Osteoblast (primary cell): ENCODE measurements around the gene PHF24. TPM values are rescaled to one million over a fixed set of nuclear protein-coding genes. Genes with fewer than 3 reads are reported as not detected.
"Not testable (repeated sequence)": the region's sequence is repeated elsewhere in the genome, so short reads cannot be mapped to it uniquely, and the experiment has no call there.

Source experiments
- DNase-seq: peaks from one replicate; pipeline ENCODE4 v3.0.0; 2011; ENCODE audit warnings: low spot score, mixed read lengths; ENCODE audit not compliant: insufficient read length; ENCODE audit errors: missing footprints
- H2AFZ ChIP-seq: 2 replicates; pipeline ENCODE4 v1.6.0; 2011; ENCODE audit warnings: mild to moderate bottlenecking, low read length
- H3K27ac ChIP-seq: 2 replicates; pipeline ENCODE4 v1.5.1; 2011; ENCODE audit warnings: mild to moderate bottlenecking, low read depth, low read length, moderate library complexity
- H3K27me3 ChIP-seq: 2 replicates; pipeline ENCODE4 v1.6.0; 2012; ENCODE audit warnings: mild to moderate bottlenecking, control low read depth, inconsistent platforms, low read length, moderate library complexity; ENCODE audit not compliant: insufficient read depth
- H3K36me3 ChIP-seq: 2 replicates; pipeline ENCODE4 v1.5.1; 2011; ENCODE audit warnings: mild to moderate bottlenecking, low read length, control low read depth, moderate library complexity; ENCODE audit not compliant: insufficient read depth
- H3K4me1 ChIP-seq: 2 replicates; pipeline ENCODE4 v1.5.1; 2011; ENCODE audit warnings: mild to moderate bottlenecking, low read length, control low read depth, moderate library complexity; ENCODE audit not compliant: insufficient read depth
- H3K4me2 ChIP-seq: 2 replicates; pipeline ENCODE4 v1.6.0; 2011; ENCODE audit warnings: mild to moderate bottlenecking, low read length; ENCODE audit not compliant: insufficient read depth
- H3K4me3 ChIP-seq: fragments of 200-600 bp; sonication (generic); 3 replicates; pipeline ENCODE4 v1.5.1; 2012; ENCODE audit warnings: mild to moderate bottlenecking, low read length, inconsistent platforms; ENCODE audit not compliant: insufficient read depth
- H3K79me2 ChIP-seq: 2 replicates; pipeline ENCODE4 v1.6.0; 2012; ENCODE audit warnings: mild to moderate bottlenecking, low read length, control low read depth, inconsistent platforms; ENCODE audit not compliant: insufficient read depth
- H3K9me3 ChIP-seq: 2 replicates; pipeline ENCODE4 v1.5.1; 2011; ENCODE audit warnings: low read depth, low read length, control low read depth
- H4K20me1 ChIP-seq: 2 replicates; pipeline ENCODE4 v1.6.0; 2012; ENCODE audit warnings: mild to moderate bottlenecking, low read length, control low read depth; ENCODE audit not compliant: insufficient read depth
- CTCF ChIP-seq: IDR thresholded peaks from 2 replicates; pipeline ENCODE4 v1.5.1; 2011; ENCODE audit warnings: mild to moderate bottlenecking, low read depth, low read length, moderate library complexity; ENCODE audit errors: extremely low read depth
- total RNA-seq: library from RNA; depleted of rRNA; stranded (reverse); fragments of >200 nt; gene quantifications from 2 replicates; pipeline ENCODE4 v1.2.3, GENCODE V29; 2012

The PHF24 gene
- total RNA-seq, 1 donor: not detected

GRCh38 chr9:35010351-35010958, 52.4 kb downstream of the PHF24 start:
- Histone ChIP-seq H3K27ac (no peak overlapping the region), H3K4me1 (no peaks in the 10 kb centered on the region), H3K36me3 (peaks cover 36% of the 10 kb centered on the region), H4K20me1 (no peaks in the 10 kb centered on the region), H3K79me2 (no peaks in the 10 kb centered on the region), H2AFZ (no peak overlapping the region), H3K9me3 (peaks cover 6% of the 10 kb centered on the region), H3K4me3 (no peak overlapping the region), H3K4me2 (no peak overlapping the region), H3K27me3 (no peaks in the 10 kb centered on the region)
- no peak for DNase-seq
- TF ChIP-seq CTCF: no peak

DNA sequence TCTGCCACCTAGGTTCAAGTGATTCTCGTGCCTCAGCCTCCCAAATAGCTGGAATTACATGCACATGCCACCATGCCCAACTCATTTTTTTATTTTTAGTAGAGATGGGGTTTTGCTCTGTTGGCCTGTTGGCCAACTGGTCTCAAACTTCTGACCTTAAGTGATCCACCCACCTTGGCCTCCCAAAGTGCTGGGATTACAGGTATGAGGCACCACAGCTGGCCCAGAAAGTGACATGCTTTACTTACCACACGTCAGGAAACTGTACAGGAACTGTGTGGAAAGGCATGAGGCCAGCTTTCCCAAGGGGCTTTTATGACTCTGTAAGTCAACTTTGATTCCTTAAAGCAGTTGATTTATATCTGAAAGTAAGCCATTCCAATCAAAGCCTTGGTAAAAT, 56.4 kb downstream of the PHF24 start:
- no peaks in the 10 kb centered on the region for H3K27me3 ChIP-seq
- H3K4me1 ChIP-seq: no peaks in the 10 kb centered on the region
- peaks cover 6% of the 10 kb centered on the region for H3K9me3 ChIP-seq
- no peaks in the 10 kb centered on the region for H4K20me1 ChIP-seq
- no peak for DNase-seq
- no peak overlapping the region for H2AFZ ChIP-seq
- H3K27ac ChIP-seq: no peak overlapping the region
- no peaks in the 10 kb centered on the region for H3K79me2 ChIP-seq
- H3K4me2 ChIP-seq: no peak overlapping the region
- peaks cover 36% of the 10 kb centered on the region for H3K36me3 ChIP-seq
- no peak for TF ChIP-seq CTCF
- H3K4me3 ChIP-seq: no peak overlapping the region

DNA sequence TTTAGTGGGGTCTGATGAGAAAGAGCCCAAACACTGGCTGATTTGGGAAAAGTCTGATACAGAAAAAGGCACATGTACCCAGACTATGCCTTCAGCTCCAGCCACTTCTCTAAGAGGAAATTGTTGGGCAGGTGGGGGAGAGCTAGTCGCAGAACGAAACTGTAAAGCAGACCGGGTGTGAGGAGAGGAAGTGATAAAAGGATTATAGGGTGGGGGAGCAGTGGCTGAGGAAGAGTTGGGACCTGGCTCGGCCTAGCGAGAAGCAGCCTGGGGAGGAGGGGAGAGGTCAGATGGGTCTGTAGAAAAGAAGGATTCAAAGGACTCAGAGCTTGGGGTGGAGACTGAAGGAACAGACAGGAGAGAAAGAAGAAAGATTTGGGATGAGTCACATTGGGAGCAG, 65.4 kb downstream of the PHF24 start:
- not testable (repeated sequence) for H2AFZ ChIP-seq, H3K79me2 ChIP-seq, DNase-seq

DNA sequence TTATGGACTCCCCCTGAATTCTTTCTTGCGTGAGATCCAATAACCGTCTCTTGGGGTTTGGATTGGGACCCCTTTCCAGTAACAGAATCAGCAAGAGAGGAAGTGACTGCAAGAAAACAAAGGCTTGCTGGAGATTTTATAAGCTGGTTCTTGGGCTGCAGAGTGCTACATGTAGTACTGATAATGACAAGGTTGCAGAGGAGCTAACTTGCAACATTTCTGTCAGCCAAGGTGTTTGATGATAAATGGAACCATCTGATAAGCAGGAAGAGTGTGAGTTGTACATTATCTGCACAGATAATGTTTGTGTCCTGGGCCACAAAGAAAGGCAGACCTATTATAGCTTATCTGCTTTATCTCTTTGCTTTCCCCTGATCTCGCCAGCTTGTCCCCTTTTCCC, 68.6 kb downstream of the PHF24 start:
- Histone ChIP-seq H3K4me1 (peaks cover 16% of the 10 kb centered on the region), H3K36me3 (peaks cover 5% of the 10 kb centered on the region), H4K20me1 (no peaks in the 10 kb centered on the region), H3K27me3 (no peaks in the 10 kb centered on the region), H3K4me3 (no peak overlapping the region), H3K4me2 (peak overlapping the region; percentile 5), H3K27ac (peak overlapping the region; percentile 30), H3K79me2 (no peaks in the 10 kb centered on the region), H3K9me3 (no peaks in the 10 kb centered on the region), H2AFZ (no peak overlapping the region)
- TF ChIP-seq CTCF: no peak
- no peak for DNase-seq

More for the DNA sequence above, 65.4 kb downstream of the PHF24 start:
- not testable (repeated sequence) for H3K4me2 ChIP-seq, H3K4me3 ChIP-seq, H4K20me1 ChIP-seq, H3K9me3 ChIP-seq, H3K27me3 ChIP-seq, H3K27ac ChIP-seq
- Histone ChIP-seq H3K4me1 (peaks cover 16% of the 10 kb centered on the region), H3K36me3 (peaks cover 15% of the 10 kb centered on the region)
